OCI-M1 (cell line): ENCODE results near the gene SND1.

Experiments used
- DNase-seq: peaks from one replicate; lab custom pipeline; 2025; lab: John Stamatoyannopoulos, UW

The SND1 gene

GRCh38 chr7:127905491-127906330 lies 253.7 kb downstream of the SND1 start:
- no peak for DNase-seq

DNA sequence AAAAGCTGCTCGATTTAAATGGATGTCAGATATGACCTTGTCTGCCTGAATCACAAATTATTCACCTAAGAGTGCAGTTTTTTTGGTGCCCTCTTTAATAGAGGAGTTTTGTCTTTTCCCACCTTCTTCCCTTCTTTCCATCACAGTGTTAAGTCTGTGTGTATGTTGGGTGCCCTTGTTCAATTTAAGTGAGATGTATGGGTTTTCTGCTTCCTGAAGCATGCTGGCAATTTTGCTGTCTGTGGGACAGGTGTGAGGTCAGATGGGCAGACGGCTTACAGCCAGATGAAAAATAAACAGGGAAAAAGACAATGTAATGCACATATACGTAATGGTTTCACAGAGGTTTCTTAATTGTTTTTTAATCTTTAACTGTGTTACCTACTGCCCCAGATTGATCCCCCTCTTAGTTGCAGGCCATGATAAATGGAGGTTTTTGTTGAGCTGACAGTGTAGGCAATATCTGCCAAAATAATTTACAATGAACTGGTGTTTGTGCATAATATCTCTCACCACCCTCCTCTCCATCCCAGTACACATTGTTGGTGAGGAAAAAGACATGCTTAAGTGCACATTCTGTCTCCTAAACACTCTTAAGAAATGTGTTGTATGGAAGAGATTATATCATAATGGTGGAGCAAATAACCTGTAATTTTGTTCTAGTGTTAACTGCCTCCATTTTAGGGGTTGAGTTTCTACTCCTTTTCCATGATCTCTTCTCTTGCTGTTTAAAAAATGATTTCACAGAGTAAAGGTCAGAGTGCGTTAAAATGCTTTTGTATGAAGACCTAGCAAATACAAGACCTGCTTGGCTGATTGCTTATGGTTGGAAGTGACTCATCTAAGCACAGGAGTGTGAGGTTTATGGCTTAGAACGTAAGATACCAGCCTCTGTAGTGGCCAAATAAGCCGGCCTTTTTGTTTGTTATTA lies 255.4 kb downstream of the SND1 start:
- DNase-seq, result no peak

DNA sequence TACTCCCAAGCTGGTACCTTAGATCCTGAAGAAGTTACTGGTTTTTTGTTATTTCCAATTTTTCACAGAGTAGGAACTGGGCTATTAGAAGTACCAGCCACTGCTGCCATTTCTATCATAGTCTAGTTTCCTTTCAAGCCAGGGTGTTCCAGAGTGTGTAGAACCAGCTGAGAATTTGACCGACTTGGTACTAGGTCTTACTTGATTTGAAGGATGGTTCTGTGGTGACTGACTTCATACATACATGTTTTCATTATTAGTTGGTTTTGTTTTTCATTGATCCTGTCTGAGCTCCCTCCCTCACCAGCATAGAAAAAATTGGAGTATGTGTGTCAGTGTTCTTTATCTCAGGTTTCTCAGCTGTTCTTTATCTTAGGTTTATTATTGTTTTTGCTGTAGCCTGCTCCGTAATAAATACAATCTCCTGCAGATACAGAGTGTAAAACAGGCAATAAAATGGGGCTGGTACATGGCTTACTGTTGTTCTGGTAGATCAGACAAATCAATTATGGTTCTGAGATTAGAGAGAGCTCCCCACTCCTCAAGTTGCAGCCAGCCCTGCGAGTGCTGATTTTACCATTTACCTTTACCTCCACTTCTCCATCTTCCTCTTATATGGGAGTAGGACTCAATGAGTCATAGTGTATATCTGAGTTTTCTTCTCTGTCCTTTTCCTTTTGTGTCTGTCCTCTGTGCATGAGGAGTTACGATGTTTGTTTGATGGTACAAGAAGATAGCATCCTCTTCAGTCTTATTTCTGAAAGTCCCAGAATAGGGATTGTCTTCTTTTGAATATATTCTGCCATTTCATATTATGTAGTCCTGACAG lies 256.6 kb downstream of the SND1 start:
- DNase-seq, result no peak

DNA sequence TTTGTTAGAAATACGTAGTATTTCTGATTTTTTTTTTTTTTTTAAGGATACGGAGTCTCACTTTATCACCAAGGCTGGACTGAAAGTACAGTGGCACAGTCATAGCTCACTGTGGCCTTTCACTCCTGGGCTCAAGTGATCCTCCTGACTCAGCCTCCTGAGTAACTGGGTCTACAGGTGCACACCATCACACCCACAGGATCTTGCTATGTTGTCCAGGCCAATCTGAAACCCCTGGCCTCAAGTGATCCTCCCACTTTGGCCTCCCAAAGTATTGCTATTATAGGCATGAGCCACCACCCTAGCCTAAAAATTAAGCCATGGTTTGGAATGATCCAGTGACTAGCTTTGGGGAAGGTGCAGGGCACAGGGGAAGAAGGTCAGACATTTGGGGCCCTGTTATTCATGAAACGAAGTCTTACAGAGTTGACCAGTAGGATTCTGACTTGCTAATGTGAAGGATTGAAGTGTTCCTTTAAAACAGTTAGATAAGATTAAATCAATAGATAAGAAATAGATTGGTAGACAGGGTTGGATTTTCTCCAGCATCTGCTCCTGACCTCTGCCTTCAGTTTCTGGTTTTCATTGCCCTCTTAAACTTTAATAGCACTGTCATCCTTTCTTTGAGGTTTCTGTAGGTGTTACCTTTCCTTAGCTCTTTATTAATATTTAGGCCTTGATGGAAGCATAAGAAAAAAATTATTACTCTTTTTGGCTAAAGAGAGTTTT lies 257.6 kb downstream of the SND1 start:
- DNase-seq, result no peak

GRCh38 chr7:127910670-127911069 lies 258.7 kb downstream of the SND1 start:
- no peak for DNase-seq

DNA sequence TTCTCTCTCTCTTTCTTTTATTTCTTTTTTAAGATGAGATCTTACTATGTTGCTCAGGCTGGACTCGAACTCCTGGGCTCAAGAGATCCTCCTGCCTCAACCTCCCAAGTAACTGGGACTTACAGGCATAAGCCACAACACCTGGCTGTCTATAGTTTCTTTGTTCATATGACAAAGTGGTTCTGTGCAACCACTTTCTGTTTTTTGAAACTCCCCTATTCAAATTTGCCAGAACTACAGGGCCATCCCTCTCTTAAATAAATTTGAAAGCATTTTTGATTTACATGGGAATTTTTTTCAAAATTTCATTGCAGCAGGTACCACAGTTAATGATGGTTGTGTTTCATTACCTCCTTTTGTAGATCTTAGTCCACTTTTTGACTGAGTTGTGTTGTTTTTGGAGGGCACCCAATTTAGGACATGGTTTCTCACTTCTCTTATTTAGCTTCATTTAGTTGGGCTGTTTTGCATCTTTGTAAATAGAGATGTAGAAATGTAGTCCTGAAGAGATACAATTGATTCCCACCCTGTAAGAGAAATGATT lies 260.0 kb downstream of the SND1 start:
- DNase-seq, result no peak

DNA sequence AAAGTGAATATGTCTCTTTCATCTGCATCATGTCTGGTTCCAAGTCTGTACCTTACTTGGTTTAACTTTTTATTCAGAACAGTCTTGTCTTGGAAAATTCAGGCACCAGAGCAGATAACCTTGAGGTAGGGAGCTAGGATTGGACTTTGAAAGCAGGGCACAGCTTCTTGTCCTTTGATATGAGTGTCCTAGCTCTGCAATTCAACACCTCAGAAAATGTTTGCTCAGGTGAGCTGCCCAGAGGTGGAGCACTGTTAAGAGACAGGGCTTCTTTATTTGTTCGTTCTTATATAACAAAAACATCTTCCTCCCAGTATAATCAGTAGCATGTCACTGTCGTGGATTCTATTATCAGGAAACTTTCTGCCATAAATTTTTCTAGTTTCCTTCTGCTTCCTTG lies 260.9 kb downstream of the SND1 start:
- no peak for DNase-seq

DNA sequence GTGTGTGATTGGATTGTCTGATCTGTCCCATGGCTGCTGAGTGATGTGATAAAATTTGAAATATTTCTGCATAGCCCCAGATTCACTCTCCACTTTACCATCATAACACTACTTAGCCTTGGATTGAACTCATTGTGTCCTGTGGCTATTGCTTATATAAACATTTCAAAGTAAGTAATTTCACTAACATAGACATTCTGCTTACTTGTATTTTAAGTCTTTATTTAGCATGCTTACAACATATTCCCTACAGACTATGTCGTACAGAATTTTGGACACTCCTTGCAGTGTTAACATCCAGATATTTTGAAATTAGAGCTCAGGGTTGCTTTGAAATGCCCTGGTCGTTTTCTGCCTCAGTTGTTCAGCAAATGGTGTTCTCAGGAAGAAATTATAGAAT lies 261.7 kb downstream of the SND1 start:
- no peak for DNase-seq

DNA sequence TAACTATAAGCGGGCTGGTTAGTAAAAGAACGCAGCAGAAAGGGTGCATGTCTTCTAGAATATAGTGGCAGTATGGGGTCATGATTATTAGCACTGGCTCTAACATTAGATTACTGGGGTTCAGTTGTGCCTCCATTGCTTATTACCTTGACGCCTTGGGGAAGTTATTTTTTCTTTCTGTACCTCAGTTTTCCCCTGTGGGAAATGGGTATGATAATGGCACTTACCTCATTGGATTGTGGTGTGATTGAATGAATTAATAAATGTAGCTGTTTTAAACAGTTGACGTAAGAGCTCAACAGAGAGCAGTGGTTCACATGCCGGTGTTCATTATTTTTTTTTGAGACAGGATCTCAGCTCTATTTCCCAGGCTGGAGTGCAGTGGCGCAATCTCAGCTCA lies 262.7 kb downstream of the SND1 start:
- DNase-seq, result no peak

DNA sequence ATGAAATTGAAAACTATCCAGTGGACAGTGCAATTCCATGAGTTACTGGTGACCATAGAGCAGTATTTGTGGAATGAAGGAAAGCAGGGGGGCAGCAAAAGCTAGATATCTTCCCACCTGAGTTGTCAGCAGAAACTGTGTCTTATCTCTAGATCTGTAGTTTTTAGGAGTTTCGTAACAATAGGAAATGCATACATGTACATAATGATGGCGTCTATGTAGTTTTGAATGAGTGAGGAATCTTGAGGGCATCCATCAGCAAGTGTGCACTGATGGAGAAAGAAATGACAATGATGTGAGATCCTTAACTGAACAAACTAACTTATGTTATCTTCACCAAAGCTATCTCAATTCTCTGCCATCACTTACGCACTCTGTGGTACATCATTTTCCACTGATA lies 264.7 kb downstream of the SND1 start:
- no peak for DNase-seq

DNA sequence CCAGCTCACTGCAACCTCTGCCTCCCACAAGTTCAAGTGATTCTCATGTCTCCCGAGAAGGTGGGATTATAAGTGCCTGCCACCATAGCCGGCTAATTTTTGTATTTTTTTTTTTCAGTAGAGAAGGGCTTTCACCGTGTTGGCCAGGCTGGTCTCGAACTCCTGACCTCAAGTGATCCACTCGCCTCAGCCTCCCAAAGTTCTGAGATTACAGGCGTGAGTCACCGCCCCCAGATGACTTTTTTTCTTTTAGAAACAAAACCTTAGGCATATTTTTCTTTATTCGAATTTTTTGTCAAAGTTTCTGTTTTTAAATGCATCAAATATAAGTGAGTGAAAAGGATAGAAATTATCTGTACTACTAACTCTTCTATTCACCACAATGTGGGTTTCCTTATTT lies 266.1 kb downstream of the SND1 start:
- DNase-seq, result no peak

DNA sequence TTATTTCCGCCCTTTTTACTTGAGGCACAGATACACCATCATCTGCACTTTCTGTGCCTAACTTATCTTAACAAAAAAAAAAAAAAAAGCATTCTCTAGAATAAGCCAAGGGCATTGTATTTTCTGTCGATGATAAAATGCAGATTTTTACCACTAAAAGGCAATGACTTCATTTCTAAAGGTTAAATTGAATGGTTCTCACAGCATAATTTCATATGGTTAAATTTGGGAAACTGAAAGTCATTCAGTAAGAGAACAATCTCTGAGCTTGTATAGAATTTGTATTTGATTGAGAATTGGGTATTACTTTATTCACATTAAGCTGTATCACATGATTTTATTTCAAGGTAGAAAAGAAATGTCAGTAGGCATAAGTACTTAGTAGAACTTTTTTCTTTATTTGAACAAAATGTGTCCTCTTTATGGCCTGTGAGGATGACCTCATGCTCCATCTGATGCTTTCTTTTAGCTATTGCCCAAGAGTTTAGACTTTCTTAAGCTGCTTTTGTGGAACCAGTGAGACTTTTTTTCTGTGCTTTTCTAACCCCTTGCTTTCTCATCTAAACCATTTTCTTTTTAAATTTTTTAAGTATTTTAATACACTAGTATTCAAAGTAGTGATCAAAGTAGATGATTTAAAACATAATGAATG lies 268.9 kb downstream of the SND1 start:
- DNase-seq, result peak; percentile 17

- no peak for DNase-seq
Measured at GRCh38 chr7:127922656-127923055, 270.7 kb downstream of the SND1 start.

- no peak for DNase-seq
Measured at GRCh38 chr7:127924874-127925273, 272.9 kb downstream of the SND1 start.

DNA sequence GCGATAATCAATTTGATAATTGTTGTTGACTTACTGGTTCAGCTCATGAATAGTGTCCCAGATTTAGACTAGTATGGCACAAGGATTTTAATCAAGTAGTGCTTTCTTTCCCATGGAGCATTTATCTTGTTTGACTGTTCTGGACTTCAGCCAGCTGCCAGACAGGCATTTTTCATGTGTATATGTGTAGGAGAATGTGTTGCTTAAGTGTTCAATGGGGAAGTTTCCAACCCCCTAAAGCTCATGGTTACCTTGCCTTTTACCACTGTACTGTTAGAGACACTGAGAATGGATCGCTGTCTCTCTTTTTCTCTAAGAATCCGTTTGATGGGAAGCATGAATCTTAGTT lies 275.3 kb downstream of the SND1 start:
- no peak for DNase-seq

DNA sequence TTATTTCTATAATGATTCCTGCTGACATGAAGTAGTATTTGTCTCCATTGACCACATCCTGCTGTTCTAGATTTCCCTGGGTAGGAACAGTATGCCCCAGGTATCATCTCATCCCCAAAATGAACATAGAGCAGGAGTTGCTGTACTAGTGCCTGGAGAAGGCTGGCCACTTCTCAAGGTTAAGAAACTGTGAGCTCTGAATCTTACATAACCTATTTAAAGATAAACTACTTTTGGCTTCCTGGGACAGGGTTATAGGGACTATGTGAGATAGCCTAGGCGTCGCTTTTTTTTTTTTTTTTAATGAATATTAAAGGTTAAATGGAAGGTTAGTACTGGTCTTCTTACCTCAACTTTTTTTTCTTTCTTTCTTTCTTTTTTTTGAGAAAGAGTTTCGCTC lies 276.2 kb downstream of the SND1 start:
- no peak for DNase-seq

- no peak for DNase-seq
Measured at GRCh38 chr7:127928852-127929251, 276.9 kb downstream of the SND1 start.

DNA sequence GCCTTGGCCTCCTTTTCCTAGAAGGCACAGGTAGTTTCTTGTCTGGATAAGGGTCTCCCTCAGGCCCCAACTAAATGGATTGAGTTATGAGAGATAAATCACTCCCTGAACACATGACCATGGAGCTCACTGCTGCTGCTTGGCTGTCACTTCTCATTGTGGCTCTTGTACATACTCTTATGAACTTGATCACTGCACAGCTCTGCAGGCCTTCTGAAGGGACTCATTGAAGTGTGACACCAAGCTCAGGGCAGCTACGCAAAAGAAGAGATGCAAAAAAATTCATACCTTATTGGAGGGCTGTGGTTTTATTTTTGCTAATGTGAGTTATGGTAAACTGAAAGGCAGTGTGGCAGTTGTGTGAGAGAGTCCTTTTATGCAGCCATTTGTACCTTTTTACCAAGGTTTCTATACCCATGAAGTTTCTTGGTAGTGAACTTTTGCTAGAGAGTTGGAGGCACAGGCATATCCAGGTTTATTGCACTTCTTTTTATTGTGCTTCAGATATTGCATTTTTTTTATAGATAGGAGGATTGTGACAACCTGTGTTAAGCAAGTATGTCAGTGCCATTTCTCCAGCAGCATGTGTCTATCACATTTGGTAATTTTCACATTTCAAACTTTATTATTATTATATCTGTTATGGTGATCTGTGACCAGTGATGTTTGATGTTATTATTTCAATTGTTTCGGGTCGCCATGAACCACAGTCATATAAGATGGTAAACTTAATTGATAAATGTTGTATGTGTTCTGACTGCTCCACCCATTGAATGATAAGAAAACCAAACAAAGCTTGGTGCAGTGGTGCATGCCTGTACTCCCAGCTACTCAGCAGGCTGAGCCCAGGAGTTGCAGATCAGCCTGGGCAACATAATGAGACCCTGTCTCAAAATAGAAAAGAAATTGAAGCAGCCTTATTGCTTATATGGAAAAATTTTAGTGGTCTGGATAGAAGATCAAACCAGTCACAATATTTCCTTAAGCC lies 278.6 kb downstream of the SND1 start:
- no peak for DNase-seq

DNA sequence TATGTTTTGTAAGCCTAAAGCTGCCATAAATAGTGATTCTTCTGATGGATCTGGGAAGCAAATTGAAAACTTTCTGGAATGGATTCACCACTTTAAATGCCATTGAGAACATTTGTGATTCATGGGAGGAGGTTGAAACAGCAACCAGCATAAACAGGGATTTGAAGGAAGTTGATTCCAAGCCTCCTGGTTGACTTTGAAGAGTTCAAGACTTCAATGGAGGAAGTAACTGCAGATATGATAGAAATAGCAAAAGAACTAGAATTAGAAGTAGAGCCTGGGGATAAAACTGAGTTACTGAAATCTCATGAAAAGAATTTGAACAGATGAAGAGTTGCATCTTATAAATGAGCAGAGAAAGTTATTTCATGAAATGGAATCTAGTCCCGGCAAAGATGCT lies 280.1 kb downstream of the SND1 start:
- no peak for DNase-seq

GRCh38 chr7:127932496-127932895 lies 280.5 kb downstream of the SND1 start:
- no peak for DNase-seq
